ENCODE results near the gene EBF4.
"Not testable (repeated sequence)": the region's sequence is repeated elsewhere in the genome, so short reads cannot be mapped to it uniquely, and the experiment has no call there.

Gene EBF4

DNA sequence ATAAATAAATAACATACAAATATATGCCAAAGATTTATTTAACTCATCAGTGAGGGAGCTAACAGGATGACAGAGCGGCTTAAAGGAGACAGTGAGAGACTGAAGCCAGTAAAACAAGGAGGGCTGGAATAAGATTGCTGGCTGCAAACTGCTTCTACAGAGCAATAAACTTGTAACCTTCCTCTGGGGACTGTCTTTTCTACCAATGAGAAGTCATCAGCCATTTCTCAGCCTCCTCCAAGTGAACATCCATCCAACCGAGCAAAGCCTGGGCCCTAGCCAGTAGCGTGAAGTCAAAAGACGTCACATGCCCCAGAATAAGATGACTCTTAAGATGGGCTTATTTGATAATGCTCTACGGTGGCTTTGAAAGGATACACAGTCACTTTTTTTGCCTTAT is 65.4 kb downstream of the EBF4 start:
- no peak for DNase-seq (ENCODE audit: low read depth)

DNA sequence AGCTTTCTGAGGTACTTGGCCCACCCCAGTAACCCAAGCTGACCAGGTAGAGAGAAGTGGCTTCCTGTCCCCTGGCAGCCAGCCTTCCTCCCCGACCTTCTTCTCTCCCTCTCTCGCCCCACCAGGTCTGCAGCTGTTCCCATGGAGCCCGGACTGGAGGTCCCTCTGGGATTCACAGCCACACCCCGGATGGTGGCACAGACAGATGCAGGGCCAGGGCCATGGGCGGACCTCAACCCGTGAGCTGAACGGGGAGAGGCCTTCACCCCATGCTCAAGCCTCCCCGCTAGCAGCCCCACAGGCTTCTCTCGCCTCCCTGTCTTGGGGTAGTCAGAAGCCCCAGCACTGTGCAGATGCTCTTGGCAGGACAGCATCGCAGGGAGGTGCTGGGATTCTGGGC is 66.6 kb downstream of the EBF4 start:
- DNase-seq (ENCODE audit: low read depth), result no peak

DNA sequence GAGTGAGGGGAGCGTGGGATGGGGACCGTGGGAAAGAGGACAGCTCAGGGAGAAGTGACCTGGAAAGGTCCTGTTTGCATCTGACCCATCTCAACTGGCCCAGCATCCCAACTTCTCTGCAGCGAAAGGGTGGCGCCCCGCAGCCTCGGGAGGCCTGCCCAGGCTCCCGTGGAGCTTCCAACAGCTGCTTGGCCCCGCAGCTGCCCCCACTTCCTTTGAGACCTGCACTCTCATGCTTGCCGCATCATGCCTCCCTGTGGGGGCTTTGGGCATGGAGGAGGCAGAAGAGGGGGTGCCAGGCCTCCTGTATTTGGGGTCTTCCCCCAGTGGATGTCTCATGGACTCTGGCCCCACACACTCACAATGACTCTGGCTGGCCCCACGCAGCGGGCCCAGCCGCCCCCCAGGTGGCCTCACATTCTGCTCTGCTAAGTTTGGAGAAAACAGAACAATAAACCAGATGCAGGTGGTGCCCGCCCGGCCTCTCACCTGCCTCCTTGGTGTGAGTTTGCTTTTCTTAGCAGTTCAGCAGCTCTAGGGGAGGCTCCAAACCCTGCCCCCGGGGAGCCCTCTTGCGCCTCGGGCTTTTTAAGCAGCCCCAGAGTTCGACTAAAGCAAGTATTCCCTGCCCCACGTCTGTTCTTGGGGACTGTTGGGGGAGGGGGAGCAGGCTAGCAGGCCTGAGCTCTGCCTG is 67.2 kb downstream of the EBF4 start:
- DNase-seq (ENCODE audit: low read depth), result no peak

DNA sequence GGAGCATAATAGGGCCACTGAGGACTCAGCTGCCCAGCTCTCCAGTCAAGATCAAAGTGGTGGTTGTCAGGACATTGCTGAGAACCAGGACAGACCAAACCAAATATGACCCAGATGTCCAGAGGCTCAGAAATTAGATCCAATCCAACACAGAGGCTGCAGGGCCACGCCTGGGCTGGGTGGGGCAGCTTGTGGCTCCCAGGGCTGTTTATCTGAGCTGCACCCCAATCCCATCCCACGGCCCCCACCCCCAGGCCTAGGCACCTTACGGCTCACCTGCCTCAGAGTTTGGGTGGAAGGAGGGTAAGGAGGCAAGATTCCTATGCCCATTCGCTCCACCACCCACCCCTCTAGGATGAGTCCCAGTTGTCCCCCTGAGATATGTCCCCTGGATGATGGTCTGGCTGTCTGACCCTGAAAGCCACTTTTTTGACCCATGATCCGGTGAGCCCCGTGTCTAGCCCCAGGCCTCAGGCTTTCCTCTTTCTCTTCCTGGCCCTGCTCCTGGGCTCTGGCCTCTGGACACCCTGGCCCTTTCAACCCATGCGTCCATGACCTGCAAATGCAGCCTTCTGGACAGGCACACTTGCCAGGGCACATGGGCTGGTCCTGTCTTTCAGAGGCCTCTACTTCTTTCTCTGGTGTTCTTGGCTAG is 67.8 kb downstream of the EBF4 start:
- no peak for DNase-seq (ENCODE audit: low read depth)

DNA sequence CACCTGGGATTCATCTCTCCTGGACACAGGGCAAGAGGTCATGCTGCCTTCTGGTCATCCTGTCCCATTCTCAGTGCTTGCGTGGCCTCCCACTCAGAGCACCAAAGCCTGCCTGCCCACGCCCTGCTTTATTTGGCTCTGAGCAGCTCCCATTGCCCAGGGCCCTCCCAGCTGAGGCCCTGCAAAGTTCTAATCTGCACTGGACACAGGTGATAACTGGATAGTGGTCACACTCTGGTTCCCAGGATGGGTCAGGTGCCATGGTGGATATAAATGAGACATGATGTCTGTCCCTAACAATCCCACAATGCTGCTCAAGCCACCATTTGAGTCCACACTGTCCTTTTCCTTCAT is 68.3 kb downstream of the EBF4 start:
- no peak for DNase-seq (ENCODE audit: low read depth)

DNA sequence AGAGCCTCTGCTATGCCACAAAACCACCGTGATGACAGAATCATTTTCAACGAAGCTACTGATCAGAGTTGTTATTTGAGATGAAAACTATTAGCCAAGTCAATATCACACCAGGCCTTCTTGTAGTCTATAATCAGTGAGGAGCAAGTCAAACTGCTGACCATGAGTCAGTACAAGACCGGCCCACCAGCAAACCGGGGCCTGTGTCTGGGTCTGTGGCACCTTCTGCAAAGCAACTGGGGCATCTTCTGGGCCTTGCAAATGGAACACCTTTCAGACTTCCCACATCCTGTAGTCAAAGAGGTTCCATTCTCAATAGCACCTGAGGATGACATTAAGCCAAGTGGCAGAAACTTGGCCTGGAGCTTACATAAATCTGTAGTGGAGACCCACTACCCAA is 69.3 kb downstream of the EBF4 start:
- no peak for DNase-seq (ENCODE audit: low read depth)

DNA sequence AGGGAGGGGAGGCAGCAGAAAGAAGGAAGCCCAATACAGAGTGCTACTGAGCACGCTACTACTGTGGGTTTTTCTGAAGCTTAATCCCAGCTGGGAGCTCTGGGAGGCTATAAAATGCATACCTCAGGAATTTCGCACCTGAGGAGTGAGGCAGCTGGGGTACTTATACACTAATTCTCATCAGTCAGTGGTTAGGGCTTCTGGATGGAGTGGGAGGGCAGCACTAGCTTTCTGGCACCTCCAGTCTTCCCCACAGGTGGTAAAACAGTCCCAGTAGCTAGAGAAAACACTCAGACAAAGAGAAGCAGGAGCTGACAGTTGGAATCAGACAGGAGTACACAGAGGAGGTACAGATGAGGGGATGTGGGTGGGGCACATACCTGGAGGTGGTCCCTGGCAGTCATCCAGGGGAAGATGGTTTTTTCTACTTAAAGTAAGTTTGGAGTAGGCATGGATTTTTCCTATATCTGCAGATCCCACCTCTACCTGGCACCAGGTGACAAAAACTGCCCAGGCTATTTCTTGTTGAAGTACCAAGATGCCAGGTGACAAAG is 70.1 kb downstream of the EBF4 start:
- no peak for DNase-seq (ENCODE audit: low read depth)

DNA sequence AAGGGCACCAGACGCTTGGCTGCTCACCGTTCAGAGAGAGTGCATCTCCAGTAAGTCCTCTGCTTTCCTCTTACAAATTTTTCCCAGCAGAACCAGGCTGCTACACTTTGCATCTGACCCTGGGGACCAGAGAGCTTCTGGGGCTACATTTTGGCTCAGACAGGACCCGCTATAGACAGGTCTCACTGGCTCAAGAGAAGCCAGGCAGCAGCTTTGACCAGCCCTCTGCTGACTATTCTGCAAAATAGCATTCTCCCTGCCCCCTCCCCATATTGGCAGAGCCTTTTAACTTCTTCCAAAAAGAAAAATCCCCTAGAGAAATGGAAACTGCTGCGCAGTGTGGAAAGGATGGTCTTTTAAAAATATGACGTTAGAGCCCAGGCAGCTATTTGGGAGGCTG is 70.6 kb downstream of the EBF4 start:
- no peak for DNase-seq (ENCODE audit: low read depth)

DNA sequence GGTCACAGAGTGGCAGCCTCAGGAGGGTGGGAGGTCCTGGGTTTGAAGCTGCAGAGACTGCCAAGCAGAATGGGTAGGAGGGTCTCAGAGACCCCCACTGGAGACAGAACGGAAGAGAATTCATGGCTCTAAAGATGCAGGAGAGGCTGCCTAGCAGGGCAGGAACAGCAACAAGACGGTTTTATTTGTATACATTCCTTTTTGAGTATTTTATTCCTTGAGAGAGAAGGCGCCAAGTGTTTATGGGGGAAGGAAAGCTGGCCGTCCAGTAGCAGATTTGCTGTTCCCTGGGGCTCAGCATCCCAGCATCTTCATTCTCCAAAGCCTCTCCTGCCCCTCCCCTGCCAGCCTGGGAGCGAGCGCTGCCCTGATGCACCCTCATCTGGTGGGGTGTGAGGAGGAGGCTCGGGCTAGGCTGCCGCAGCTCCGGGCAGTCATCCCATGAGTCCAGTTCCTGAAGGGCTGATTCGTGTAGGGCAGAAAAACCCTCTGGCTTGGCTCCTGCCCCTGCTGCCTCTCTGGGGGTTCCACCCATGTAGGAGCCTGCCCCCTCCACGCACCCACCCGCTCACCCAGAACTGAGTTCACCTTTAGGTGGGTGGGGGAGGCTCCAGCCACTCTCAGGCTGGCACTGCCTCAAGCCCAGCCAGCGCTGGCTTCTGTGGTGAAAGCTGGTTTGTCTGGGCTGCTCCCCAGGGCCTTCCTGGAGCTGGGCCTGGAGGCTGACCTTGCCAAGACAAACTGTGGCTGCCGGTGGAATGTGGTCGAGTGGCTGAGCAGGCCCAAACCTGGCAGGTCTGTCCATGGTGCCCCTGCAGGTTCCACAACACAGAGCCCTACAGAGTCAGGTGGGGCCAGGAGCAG is 75.4 kb downstream of the EBF4 start:
- DNase-seq (ENCODE audit: low read depth), result no peak

DNA sequence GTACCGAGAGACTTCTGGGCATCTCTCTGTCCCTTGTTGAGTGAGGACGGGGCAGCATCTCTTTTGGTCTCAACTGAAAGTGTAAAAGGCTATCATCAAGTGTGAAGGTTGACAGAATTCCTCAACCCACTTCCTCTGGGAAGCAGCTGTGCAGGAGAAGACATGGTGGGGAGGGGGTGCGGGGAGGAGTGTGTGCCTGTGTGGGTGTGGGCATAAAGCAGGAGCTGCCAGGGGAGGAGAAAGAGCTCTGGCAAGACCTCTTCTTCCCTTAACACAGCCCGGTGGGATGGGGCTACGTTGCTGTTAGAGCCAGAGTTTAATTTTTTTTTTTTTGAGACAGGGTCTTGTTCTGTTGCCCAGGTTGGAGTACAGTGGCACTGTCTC is 76.0 kb downstream of the EBF4 start:
- DNase-seq (ENCODE audit: low read depth), result no peak

DNA sequence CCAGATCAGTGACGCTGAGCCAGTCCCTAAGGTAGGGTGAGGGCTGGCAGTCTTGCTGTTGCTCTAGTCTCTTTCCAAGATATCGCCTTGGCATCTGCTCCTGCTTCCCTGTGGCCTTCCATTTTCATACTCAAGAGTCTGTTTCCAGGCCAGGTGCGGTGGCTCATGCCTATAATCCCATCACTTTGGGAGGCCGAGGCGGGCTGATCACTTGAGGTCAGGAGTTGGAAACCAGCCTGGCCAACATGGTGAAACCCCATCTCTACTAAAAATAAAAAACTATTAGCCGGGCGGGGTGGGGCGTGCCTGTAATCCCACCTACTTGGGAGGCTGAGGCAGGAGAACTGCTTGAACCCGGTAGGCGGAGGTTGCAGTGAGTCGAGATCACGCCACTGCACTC is 77.5 kb downstream of the EBF4 start:
- not testable (repeated sequence) for DNase-seq (ENCODE audit: low read depth)

DNA sequence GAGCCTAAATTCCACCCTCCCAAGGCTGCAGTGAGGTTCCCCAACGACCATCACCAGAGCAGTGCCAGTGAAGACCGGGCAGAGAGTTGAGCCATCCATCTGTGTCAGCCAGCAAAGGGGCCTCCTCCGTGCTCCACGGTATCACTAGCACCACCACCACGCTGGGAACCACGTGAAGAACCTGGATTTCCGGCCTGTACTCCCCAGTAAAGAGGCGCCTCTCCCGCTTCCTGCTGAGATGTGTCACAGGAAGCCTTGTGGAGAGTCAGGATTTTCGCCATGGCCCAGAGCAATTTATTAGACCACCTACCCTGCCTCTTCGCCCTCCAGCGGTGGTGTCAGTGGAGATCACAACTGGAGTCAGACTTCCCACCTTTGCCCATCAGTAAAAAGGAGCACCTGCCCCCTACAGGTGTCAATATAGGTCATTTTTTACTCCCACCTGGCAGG is 79.1 kb downstream of the EBF4 start:
- no peak for DNase-seq (ENCODE audit: low read depth)

DNA sequence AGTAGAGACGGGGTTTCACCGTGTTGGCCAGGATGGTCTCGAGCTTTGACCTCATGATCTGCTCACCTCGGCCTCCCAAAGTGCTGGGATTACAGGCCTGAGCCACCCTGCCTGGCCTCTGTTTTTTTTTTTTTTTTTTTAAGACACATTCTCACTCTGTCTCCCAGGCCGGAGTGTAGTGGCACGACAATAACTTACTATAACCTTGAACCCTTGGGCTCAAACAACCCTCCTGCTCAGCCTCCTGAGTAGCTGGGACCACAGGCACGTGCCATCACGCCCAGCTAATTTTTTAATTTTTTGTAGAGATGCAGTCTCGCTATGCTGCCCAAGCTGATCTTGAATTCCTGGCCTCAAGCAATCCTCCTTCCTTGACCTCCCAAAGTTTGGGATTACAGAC is 81.2 kb downstream of the EBF4 start:
- DNase-seq (ENCODE audit: low read depth), result no peak

DNA sequence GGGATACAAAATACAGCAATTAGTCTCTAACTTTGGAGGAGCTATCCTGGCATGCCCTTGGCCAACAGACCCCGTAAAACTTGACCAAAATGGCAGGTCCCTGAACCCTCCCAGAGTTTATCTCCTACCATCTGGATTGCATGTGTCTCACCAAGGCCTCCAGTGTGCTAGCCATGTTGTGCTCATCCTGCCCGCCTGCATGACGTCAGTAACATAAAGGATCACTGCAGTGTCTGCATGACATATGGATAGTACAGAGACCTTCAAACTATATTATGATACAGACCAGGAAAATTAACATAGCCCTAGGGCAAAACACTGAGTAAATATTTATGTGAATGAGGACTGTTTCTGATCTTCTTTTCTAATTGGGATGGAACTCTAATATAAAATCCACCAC is 82.6 kb downstream of the EBF4 start:
- no peak for DNase-seq (ENCODE audit: low read depth)

DNA sequence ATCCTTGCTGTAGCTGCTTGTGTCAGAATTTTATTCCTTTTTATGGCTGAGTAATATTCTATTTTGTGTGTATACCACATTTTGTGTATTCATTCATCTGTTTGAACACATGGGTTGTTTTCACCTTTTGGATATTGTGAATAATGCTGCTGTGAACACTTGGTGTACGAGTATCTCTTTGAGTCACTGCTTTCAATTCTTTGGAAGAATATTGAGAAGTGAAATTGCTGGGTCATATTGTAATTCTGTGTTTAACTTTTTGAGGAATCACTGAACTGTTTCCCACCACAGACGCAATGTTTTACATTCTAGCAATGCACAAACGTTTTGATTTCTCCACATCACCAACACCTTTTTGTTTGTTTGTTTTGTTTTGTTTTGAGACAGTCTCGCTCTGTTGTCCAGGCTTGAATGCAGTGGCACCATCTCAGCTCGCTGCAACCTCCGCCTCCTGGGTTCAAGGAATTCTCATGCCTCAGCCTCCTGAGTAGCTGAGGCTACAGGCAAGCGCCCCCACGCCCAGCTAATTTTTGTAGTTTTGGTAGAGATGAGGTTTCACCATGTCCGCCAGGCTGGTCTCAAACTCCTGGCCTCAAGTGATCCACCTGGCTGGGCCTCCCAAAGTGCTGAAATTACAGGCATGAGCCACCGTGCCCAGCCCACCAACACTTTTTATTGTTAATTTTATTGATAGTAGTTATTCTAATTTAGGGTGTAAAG is 86.2 kb downstream of the EBF4 start:
- no peak for DNase-seq (ENCODE audit: low read depth)

DNA sequence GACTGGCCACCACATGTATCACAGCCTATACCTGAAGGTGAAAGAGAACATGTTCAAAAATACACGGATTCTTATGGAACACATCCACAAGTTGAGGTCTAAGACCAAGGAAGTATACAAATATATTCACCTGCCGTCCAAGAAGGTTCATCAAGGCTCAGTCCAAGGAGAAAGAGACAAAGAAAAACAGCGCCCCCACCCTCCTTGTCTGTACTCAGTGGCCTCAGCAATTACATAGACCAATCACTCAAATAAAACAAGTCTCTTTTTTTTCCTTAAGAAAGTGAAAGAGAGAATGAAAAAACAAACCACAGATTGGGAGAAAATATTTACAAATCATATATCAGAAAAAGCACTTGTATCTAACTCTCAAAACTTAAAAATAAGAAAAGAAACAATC is 88.4 kb downstream of the EBF4 start:
- no peak for DNase-seq (ENCODE audit: low read depth)

DNA sequence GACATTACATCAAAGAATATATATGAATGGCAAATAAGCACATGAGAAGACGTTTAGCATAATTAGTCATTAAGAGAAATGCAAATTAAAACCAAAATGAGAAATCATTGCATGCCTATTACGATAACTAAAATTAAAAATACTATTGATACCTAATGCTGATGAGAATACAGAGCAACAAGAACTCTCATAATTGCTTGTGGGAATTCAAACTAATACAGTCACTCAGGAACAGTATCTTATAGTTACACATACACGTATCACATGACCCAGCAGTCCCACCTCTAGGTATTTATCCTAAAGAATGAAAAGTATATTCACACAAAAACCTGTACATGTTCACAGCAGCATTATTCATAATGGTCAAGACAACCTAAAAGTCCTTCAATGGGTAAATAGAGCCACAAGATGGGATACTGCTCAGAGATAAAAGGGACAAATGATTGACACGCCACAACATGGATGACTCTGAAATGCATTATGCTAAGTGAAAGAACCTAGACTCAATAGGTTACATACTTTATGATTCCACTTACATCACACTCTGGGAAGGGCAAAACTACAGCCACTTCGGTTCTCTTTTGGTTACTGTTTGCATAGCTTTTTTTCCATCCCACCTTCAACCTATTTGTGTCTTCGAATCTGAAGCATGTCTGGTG is 91.5 kb downstream of the EBF4 start:
- DNase-seq (ENCODE audit: low read depth), result no peak

DNA sequence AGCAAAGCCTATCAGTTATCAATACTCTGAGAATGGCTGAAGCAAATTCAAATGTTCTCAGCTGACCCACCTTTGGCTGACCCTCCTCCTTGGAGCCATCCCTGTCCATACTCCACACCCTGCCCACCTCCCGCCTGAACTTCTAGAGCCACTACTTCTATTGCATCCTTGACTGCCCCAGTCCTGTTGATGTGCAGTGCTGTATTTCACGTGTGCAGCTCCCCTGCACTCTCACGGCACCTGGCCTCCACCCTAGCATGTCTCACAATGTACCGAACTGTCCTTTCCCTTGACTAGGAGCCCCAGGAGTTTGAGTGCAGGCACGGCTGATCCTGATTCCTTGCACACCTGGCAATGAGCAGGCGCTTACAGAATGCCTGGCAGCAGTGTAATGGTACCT is 100.9 kb downstream of the EBF4 start:
- no peak for DNase-seq (ENCODE audit: low read depth)

DNA sequence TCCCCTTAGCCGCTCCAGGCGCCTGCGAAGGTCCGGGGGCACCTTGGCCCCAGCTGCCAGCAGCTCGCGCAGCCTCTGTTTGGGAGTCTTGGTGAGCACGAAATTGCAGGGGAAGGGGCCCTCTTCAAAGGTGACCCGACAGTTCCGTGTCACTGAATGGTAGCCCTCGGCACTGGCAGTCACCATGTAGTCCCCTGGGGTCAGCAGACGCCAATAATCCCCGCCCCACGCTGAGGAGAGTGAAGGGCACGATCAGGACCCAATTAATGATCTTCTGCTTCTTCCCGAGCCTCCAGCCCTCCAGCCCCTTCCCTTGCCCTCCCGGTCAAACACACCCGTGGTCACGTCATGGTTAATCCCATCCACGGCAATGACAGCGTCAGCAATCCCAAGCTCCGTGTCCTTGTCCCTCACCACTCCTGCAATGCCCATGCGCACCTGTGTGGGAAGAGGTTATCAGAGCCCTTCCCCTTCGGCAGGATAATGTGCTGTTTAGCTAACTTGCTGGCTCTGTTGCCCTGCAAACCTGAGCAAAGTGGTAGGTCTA is 101.7 kb downstream of the EBF4 start:
- DNase-seq (ENCODE audit: low read depth), result no peak

DNA sequence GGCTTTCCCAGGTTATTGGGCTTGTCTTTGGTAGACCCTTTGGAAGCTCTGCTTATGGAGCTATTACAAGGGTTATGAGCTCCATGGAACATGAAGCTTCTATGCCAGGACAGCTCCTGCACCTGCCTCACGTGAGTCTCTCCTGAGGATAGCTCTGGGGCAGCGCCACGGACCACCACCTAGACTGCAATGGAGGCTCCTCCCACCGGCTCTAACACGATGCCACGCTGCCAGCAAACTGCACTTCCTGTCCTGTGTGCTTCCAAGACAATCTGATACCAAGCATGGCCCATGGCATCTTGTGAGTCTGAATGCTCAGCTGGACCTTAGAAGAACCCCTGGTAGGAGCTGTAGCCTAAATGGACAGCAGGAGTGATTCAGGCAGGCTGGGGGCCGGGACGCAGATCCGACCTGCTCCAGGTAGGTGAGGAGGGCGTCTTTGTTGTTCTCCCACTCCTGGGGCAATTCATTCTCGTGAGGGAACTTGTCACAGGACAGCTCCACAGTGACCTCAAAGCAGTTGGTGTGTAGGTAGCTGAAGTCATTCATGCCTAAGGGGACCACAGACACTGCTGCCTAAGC is 102.4 kb downstream of the EBF4 start:
- no peak for DNase-seq (ENCODE audit: low read depth)

DNA sequence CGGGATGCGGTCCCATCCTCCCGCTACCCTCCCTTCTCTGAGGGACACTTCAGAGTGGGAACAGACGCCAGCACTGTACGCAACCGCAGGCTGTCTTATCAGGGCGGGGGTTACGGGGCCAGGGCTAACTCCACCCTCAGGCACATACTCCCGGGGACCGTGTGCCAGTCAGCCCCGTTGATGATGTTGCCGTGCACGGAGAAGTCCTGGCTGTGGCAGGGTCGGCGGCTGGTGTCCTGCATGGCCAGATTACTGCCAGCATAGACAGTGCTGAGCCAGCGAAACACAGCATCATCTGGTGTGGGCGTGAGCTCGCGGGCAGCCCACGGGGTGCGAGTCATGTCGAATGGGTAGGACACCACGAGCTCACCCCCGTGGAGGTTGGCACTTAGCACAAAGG is 102.9 kb downstream of the EBF4 start:
- no peak for DNase-seq (ENCODE audit: low read depth)

Data from CMK (cell line).